ENCODE data around the gene WDR81. TPM values are rescaled to one million over a fixed set of nuclear protein-coding genes. Genes with fewer than 3 reads are reported as not detected.
A peak's percentile ranks its signal among the peaks of the same experiment; 100 is the strongest.
"Not testable (repeated sequence)": the region's sequence is repeated elsewhere in the genome, so short reads cannot be mapped to it uniquely, and the experiment has no call there.

The WDR81 gene
- total RNA-seq, 1 experiment from 2014 or later = 14.3 TPM

GRCh38 chr17:1708791-1709346 lies 15.6 kb upstream of the WDR81 start:
- not testable (repeated sequence) for H3K4me3 ChIP-seq (ENCODE audit: insufficient read depth, low read depth, low read length); H3K36me3 ChIP-seq (replicated peaks; ENCODE audit: control insufficient read depth, insufficient read depth, low read length); H3K27me3 ChIP-seq (ENCODE audit: control insufficient read depth, insufficient read depth, low read length); DNase-seq

GRCh38 chr17:1709403-1709951 lies 15.0 kb upstream of the WDR81 start:
- Histone ChIP-seq H3K36me3 (replicated peaks; ENCODE audit: control insufficient read depth, insufficient read depth, low read length) (0 out of 2 replicates have a peak, but pooled peaks cover 1% of the 10 kb centered on the region), H3K27me3 (ENCODE audit: control insufficient read depth, insufficient read depth, low read length) (peaks cover 6% of the 10 kb centered on the region; the same call in 1 of the 2 replicates), H3K4me3 (ENCODE audit: insufficient read depth, low read depth, low read length) (peak overlapping the region; percentile 70)
- peak; percentile 77 for DNase-seq

- Histone ChIP-seq H3K4me3 (ENCODE audit: insufficient read depth, low read depth, low read length) (peak within 1 kb of the TSS; percentile 70), H3K27me3 (ENCODE audit: control insufficient read depth, insufficient read depth, low read length) (peaks cover 6% of the 10 kb centered on the region; the same call in 1 of the 2 replicates), H3K36me3 (replicated peaks; ENCODE audit: control insufficient read depth, insufficient read depth, low read length) (0 out of 2 replicates have a peak, but pooled peaks cover 1% of the 10 kb centered on the region)
- peak; percentile 94 for DNase-seq
These were observed 14.3 kb upstream of the WDR81 start, which contains the start of gene TLCD2 for GRCh38 chr17:1709971-1710806. Gene TLCD2, minus strand, starts transcription at chr17:1710377. Its CDS starts 135 bp downstream, at chr17:1710242.

- 0 out of 2 replicates have a peak, but pooled peaks cover 1% of the 10 kb centered on the region for H3K36me3 ChIP-seq (replicated peaks; ENCODE audit: control insufficient read depth, insufficient read depth, low read length)
- H3K4me3 ChIP-seq (ENCODE audit: insufficient read depth, low read depth, low read length) = peak overlapping the region; percentile 70
- H3K27me3 ChIP-seq (ENCODE audit: control insufficient read depth, insufficient read depth, low read length) = peaks cover 6% of the 10 kb centered on the region; the same call in 1 of the 2 replicates
- peak; percentile 81 for DNase-seq
These were observed 13.5 kb upstream of the WDR81 start for GRCh38 chr17:1710807-1711553.

DNA sequence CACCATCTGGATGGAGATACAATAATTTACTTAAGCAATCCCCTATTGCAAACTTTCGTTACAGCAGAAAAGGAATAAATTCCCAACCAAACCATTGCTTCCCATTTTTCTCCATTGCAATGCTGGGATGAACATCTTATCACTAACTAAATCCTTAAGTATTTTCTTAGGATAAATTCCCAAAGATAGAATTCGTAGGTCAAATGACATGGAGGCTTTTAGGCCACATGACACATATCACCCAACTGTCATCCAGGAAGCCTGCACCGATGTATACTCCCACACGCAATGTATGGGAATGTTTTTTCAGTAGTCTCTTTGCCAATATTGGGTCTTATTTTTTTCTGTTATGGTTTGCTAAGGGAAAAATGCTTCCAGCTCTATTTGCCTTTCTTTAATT lies 12.7 kb upstream of the WDR81 start:
- Histone ChIP-seq H3K36me3 (replicated peaks; ENCODE audit: control insufficient read depth, insufficient read depth, low read length) (0 out of 2 replicates have a peak, but pooled peaks cover 1% of the 10 kb centered on the region), H3K4me3 (ENCODE audit: insufficient read depth, low read depth, low read length) (no peak overlapping the region), H3K27me3 (ENCODE audit: control insufficient read depth, insufficient read depth, low read length) (peaks cover 6% of the 10 kb centered on the region; the same call in 1 of the 2 replicates)
- no peak for DNase-seq

DNA sequence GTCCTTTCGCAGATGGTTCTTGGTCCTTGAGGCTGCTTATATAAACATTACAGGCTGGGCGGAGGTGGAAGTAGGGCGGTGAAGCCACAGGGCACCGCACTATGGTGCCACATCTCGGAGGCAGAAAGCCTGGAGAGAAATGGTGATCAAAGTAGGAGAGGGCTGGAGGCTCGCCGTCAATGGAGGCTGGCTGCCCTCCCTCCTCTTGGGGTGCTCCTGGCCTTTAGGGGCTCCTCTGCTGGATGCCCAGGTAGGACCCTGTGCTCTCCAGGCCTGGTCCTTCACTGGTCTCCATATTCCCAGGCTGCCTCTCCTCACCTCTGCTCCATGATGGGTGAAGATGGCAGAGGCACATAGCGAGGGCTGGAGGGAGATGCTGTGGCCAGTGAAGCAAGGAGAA lies 12.2 kb upstream of the WDR81 start:
- Histone ChIP-seq H3K4me3 (ENCODE audit: insufficient read depth, low read depth, low read length) (no peak overlapping the region), H3K27me3 (ENCODE audit: control insufficient read depth, insufficient read depth, low read length) (peaks cover 6% of the 10 kb centered on the region; the same call in 1 of the 2 replicates)
- no peak for DNase-seq

DNA sequence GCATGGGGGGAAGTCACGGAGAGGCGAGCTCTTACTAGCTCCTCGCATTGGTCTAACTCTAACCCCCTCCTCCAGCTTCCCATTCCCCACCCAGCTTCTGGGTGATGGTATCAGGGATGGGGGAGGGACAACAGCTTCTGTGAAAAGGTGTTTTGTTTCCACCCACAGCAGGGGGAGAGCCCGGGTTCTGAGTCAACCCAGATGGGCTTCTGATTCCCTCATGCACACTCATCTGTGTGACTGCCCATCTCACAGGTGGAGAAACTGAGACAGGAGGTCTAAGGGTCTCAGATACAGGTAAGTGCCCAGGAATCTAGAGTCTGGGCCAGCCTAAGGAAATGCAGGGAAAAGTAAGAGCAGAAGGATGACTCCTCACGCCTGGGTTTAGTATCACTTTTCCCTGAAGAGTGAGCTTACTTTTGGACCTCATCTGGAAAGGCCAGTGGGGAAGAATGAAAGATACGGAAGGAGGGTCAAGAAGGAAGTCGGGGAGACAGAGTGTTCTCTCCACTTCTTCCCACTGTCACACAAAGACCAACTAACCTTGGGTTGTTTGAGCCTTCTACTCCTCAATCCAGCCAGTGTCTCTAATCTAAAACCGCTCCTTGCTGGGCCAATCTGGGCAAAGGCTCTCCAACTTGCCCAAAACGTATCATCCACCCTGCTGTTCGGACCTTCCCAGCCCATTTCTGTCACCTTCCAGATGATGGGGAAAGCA lies 11.2 kb upstream of the WDR81 start:
- DNase-seq = no peak
- H3K4me3 ChIP-seq (ENCODE audit: insufficient read depth, low read depth, low read length) = no peak overlapping the region
- 0 out of 2 replicates have a peak, but pooled peaks cover 1% of the 10 kb centered on the region for H3K36me3 ChIP-seq (replicated peaks; ENCODE audit: control insufficient read depth, insufficient read depth, low read length)
- H3K27me3 ChIP-seq (ENCODE audit: control insufficient read depth, insufficient read depth, low read length) = peaks cover 6% of the 10 kb centered on the region; the same call in 1 of the 2 replicates

More for the DNA sequence above, 12.2 kb upstream of the WDR81 start:
- 0 out of 2 replicates have a peak, but pooled peaks cover 1% of the 10 kb centered on the region for H3K36me3 ChIP-seq (replicated peaks; ENCODE audit: control insufficient read depth, insufficient read depth, low read length)

DNA sequence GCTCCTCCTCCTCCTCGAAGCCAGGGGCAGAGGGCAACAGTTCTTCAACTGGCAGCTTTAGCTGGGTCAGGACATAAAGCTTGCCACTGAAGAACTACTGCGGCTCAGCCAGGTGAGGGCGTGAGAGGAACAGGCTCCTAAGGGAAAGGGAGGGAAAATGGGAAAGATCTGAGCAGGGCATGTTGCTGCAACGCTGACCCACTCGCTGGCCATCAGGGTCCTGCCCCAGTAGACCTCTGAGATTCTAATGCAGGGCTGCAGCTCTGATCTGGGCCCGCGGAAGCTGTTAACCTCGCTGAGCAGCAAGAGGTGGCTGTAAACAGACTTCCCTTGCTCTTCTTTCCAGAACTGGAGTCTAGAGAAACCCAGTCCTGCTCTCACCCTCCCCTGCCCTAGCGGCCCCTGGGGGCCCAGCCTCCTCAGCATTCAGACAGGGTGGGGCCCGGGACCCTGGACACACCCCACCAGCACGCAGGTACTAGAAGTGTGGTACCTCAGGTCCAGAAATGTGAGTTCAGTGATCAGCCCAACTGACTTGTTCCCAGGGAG lies 10.6 kb upstream of the WDR81 start:
- peaks cover 6% of the 10 kb centered on the region; the same call in 1 of the 2 replicates for H3K27me3 ChIP-seq (ENCODE audit: control insufficient read depth, insufficient read depth, low read length)
- H3K36me3 ChIP-seq (replicated peaks; ENCODE audit: control insufficient read depth, insufficient read depth, low read length) = 0 out of 2 replicates have a peak, but pooled peaks cover 1% of the 10 kb centered on the region
- peak overlapping the region; percentile 68 for H3K4me3 ChIP-seq (ENCODE audit: insufficient read depth, low read depth, low read length)
- peak; percentile 87 for DNase-seq

GRCh38 chr17:1714427-1714979 lies 10.0 kb upstream of the WDR81 start:
- H3K36me3 ChIP-seq (replicated peaks; ENCODE audit: control insufficient read depth, insufficient read depth, low read length) = 0 out of 2 replicates have a peak, but pooled peaks cover 1% of the 10 kb centered on the region
- H3K4me3 ChIP-seq (ENCODE audit: insufficient read depth, low read depth, low read length) = peak overlapping the region; percentile 68
- H3K27me3 ChIP-seq (ENCODE audit: control insufficient read depth, insufficient read depth, low read length) = peaks cover 4% of the 10 kb centered on the region; the same call in 1 of the 2 replicates
- peak; percentile 96 for DNase-seq

DNA sequence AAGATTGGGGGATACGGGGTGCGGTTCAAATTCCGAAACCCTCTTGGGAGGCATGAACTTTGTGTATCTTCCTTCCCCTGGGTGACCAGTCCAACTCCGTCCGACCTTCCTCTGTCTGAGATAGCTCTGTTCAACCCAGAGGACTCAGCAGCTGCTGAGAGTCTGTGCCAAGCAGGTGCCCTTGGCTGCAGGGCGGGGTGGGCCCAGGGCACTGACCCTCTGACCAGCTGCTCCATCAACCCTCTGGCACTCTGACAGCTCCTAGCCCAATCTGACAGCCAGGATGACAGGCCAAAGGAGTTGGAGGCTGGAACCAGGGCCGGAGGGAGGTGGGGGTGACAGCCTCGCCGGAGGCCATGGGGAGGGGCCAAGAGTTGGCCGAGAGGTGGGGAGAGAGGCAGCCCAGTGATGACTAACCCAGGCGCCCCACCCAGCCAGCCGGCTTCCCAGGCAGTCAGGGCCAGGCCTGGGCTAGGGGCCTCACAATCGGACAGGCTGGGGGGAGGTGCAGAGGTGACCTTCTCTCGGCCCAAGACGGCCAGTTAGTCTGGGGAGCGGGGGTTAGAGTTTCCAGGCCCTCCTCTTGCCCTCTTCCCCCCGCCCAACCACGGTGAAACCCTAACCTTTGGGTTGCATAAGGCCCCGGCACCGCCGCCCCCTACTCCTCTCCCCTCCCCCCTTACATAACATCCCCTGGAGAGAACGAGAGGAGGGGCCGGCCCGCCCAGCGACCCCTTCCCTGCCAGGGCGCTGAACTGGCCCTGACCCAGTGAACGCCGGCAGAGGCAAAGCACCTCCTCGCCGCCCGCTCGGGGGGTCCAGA lies 9.3 kb upstream of the WDR81 start:
- peak; percentile 87 for DNase-seq
- Histone ChIP-seq H3K4me3 (ENCODE audit: insufficient read depth, low read depth, low read length) (peak overlapping the region; percentile 68), H3K27me3 (ENCODE audit: control insufficient read depth, insufficient read depth, low read length) (no peaks in the 10 kb centered on the region; the same call in 1 of the 2 replicates), H3K36me3 (replicated peaks; ENCODE audit: control insufficient read depth, insufficient read depth, low read length) (0 out of 2 replicates have a peak, but pooled peaks cover 1% of the 10 kb centered on the region)

DNA sequence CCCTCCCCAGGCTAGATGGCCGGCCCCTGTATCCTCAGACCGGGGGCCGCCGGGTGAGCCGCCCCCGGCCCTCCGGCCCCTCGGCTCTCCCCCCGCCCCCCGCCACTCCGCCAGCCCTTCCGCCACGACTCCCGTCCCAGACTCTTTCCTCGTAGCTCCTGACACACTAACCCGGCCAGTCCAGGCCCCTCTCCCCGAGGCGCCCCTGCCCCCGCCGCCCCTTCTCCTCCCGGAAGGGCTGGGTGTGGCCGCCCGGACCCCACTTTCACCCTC lies 8.8 kb upstream of the WDR81 start:
- H3K36me3 ChIP-seq (replicated peaks; ENCODE audit: control insufficient read depth, insufficient read depth, low read length) = 0 out of 2 replicates have a peak, but pooled peaks cover 1% of the 10 kb centered on the region
- H3K27me3 ChIP-seq (ENCODE audit: control insufficient read depth, insufficient read depth, low read length) = no peaks in the 10 kb centered on the region; the same call in 1 of the 2 replicates
- H3K4me3 ChIP-seq (ENCODE audit: insufficient read depth, low read depth, low read length) = peak overlapping the region; percentile 68
- no peak for DNase-seq

GRCh38 chr17:1716076-1716911 lies 8.2 kb upstream of the WDR81 start:
- 0 out of 2 replicates have a peak, but pooled peaks cover 1% of the 10 kb centered on the region for H3K36me3 ChIP-seq (replicated peaks; ENCODE audit: control insufficient read depth, insufficient read depth, low read length)
- DNase-seq = peak; percentile 100
- peak overlapping the region; percentile 83 for H3K4me3 ChIP-seq (ENCODE audit: insufficient read depth, low read depth, low read length)
- no peaks in the 10 kb centered on the region for H3K27me3 ChIP-seq (ENCODE audit: control insufficient read depth, insufficient read depth, low read length)
